HL-60 (cell line): ENCODE measurements around the gene ZNF334.

Experiments used
- DNase-seq, 2 experiments: peaks; one replicate each; pipeline ENCODE4 v3.0.0-alpha.2; 2010 to 2020; ENCODE audit warnings: low read depth in 1 of 2, low spot score in 1 of 2
- H3K27ac ChIP-seq: fragments of 250-450 bp; sonication (Bioruptor Pico); replicated peaks from 2 replicates; pipeline ENCODE4 v1.5.1; 2020; ENCODE audit warnings: mild to moderate bottlenecking, moderate library complexity
- H3K27me3 ChIP-seq: fragments of 250-450 bp; sonication (Bioruptor Pico); 2 replicates; pipeline ENCODE4 v1.5.1; 2021; ENCODE audit warnings: mild to moderate bottlenecking, moderate library complexity; ENCODE audit not compliant: insufficient read depth, poor library complexity, severe bottlenecking
- H3K4me3 ChIP-seq: replicated peaks from 2 replicates; pipeline ENCODE4 v1.5.1; 2011; ENCODE audit warnings: mild to moderate bottlenecking, control low read depth, low read length; ENCODE audit not compliant: insufficient read depth
- CTCF ChIP-seq: IDR thresholded peaks from one replicate; pipeline ENCODE4 v1.5.1; 2011; ENCODE audit warnings: low read length, control low read depth, inconsistent platforms; ENCODE audit not compliant: insufficient read depth
- GABPA ChIP-seq: IDR thresholded peaks from 2 replicates; pipeline ENCODE4 v1.6.1; 2012; ENCODE audit warnings: low read depth
- POLR2AphosphoS5 ChIP-seq: IDR thresholded peaks from 2 replicates; pipeline ENCODE4 v1.6.1; 2012; ENCODE audit warnings: low read depth
- REST ChIP-seq: IDR thresholded peaks from 2 replicates; pipeline ENCODE4 v1.6.1; 2012; ENCODE audit warnings: low read depth; ENCODE audit not compliant: insufficient replicate concordance
- SPI1 ChIP-seq: IDR thresholded peaks from 2 replicates; pipeline ENCODE4 v1.6.1; 2012; ENCODE audit warnings: low read depth, mild to moderate bottlenecking, borderline replicate concordance

Gene ZNF334

GRCh38 chr20:46501961-46502360 lies 11.4 kb downstream of the ZNF334 start:
- H3K4me3 ChIP-seq: no peak overlapping the region
- TF ChIP-seq POLR2AphosphoS5 (no peak), GABPA (no peak), REST (no peak), CTCF (no peak), SPI1 (no peak)
- peaks cover 2% of the 10 kb centered on the region for H3K27me3 ChIP-seq
- no peak for DNase-seq
- H3K27ac ChIP-seq: no peak overlapping the region

GRCh38 chr20:46501337-46501942 lies 11.9 kb downstream of the ZNF334 start:
- TF ChIP-seq REST (no peak), GABPA (no peak), CTCF (no peak), SPI1 (no peak), POLR2AphosphoS5 (no peak)
- Histone ChIP-seq H3K27me3 (peaks cover 2% of the 10 kb centered on the region), H3K27ac (no peak overlapping the region), H3K4me3 (no peak overlapping the region)
- no peak for DNase-seq

GRCh38 chr20:46494077-46494476 lies 19.3 kb downstream of the ZNF334 start:
- H3K27me3 ChIP-seq: peaks cover 2% of the 10 kb centered on the region
- no peak overlapping the region for H3K27ac ChIP-seq
- H3K4me3 ChIP-seq: no peak overlapping the region
- TF ChIP-seq REST (no peak), SPI1 (no peak), CTCF (no peak), GABPA (no peak), POLR2AphosphoS5 (no peak)
- DNase-seq: no peak
